ENCODE results near the gene SORBS1.

The SORBS1 gene

DNA sequence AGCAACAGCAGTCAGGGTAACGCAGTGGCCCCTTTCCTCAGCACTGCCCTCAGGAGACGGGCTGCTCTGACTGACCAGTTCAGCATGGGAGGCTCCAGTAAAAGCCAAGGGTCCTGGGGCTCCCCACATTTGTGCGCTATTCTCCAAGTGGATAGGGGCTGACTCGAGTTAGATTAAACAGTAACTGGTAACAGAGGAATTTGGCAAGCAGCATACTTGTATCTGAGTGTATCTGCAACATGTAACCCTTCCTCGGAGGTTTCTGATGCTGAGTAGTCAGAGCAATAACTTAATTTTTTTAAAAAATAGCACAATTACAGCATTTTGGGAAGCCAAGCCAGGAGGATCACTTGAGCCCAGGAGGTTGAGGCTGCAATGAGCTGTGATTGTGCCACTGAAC is 22.8 kb downstream of the SORBS1 start:
- no peak for DNase-seq

DNA sequence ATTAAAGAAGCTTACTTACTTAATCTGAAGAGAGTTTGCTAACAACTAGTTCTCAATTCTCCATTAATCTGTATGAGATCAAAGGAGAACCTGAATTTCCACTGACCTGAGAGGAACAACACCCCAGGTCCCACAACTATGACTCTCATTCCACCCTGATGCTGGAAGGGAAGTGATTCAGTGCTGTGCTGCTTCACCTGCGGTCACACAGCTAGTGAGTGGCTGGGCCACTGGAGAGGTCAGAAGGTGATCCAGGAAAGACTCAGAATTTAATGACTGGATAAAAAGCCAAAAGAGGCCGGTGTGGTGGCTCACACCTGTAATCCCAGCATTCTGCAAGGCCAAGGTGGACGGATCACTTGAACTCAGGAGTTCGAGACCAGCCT is 23.6 kb downstream of the SORBS1 start:
- DNase-seq: no peak

GRCh38 chr10:95536894-95537541 is 24.2 kb downstream of the SORBS1 start:
- DNase-seq: no peak

DNA sequence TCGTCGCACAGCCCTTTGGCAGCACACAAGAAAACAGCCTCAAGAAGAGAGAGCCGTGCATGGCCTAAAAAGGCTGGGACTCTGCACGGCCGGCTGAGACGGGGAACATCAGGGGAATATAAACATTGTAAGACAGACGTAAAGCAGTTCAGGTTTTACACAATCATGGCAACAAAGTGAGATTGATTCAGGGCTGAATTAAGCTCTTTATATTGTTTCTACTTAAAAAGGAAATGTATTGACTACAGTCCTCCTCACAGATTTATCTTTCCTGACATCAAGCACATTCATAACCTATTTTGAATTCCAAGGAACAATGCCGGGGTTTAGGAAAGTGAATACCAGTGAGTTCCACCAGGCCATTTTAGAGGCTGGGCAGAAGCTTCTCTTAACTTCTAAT is 25.2 kb downstream of the SORBS1 start:
- no peak for DNase-seq

DNA sequence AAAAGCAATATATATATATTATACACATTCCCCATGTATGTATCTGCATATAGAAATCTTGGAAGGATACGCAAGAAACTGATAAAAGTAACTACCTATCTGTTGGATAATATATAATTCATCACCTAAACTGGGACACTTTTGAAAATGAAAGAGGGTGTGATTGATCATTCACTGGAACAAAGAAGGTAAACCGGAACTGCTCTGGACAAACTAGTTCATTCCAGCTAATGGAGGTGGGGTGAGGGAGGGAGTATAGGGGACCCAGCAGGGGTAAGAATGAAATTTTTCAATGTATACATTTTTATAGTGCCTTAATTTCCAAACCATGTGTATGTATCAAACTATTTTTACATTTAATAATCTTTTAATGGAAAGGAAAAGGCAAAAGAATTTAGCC is 25.6 kb downstream of the SORBS1 start:
- DNase-seq: no peak

GRCh38 chr10:95533590-95533989 is 27.6 kb downstream of the SORBS1 start:
- no peak for DNase-seq

GRCh38 chr10:95532536-95532935 is 28.6 kb downstream of the SORBS1 start:
- DNase-seq: no peak

- DNase-seq: no peak
Measured at GRCh38 chr10:95531994-95532399, 29.2 kb downstream of the SORBS1 start.

- DNase-seq: no peak
Measured at GRCh38 chr10:95531058-95531809, 29.9 kb downstream of the SORBS1 start.

GRCh38 chr10:95530561-95530960 is 30.6 kb downstream of the SORBS1 start:
- no peak for DNase-seq

DNA sequence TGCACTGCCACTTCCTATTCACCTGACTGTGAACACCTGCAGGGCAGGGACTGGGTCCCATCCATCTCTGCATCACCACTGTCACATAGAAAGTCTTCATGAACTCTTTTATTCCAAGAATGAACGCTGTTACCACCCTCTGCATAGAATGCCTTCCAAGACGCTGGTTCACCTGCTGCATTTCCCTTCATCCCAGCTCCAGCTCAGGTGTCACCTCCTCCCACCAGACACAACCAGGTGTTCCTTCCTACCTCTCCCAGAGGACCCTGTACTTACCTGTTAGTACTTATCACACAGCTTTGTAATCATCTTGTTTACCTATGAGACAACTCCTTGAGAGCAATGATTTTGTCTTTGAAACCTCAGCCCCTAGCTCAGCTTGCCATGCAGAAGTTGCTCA is 31.1 kb downstream of the SORBS1 start:
- DNase-seq: no peak

DNA sequence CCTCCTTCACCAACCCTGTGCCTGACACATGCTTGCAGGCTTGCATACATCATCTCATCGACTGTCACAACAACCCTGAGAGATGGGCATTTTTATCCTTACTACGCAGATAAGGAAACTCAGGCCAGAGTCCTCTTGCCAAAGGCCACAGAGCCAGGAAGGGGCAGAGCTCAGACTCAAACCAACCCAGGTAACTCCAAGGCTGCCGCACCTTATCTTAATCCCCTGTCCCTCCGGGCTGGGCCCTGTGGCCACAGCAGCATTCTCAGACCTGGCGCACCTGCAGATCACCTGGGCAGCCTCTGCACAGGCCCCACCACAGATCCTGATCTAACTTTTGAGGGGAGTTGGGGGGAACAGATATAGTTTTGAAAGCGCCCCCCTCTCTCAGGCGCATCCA is 35.1 kb downstream of the SORBS1 start:
- no peak for DNase-seq

GRCh38 chr10:95525033-95525418 is 36.1 kb downstream of the SORBS1 start:
- DNase-seq: no peak

DNA sequence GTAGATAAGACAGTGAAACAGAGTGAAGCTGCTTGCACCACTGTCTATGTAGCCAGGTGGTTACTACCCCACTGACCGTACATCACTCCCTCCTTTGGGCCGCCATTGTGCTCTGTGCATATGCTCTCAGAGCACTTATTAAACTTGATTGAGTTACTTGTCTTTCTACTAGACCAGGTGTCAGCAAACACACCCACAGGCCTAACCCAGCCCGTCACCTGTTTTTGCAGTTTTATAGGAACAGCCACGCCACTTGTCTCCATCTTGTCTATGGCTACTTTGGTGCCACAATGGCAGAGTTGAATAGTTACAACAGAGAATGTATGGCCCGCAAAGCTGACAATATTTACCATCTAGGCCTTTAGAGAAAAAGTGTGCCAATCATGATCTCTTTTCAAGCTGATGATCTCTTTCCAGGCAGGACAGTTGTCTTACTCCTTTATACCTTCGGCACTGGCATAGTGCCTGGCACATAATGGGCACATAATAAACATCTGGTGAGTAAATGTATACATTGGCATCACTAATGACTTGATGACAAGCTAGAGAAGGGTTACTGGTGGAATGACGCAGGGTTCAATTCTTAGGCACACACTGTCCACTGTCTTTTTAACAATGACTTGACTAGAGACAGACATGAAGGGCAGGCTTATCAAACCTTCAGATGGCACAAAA is 36.7 kb downstream of the SORBS1 start:
- DNase-seq: no peak

DNA sequence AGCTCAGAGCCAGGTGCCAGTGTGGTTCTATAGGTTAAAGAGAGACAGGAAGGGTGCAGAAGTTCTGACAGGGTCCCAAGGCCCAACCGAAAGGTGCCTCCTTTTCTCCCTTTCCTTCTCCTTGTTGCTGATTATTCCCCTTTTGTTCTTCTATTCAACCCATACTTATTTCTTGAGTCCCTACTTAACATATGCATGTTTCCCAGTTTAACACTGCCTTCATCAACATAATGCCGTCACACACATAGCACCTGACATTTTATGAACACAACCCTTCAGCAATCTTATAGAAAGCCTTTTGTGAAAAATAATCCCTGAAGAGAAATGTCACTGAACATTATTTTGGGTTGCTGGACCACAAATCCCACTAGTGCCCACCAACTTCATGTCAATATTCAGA is 39.1 kb downstream of the SORBS1 start:
- DNase-seq: no peak

DNA sequence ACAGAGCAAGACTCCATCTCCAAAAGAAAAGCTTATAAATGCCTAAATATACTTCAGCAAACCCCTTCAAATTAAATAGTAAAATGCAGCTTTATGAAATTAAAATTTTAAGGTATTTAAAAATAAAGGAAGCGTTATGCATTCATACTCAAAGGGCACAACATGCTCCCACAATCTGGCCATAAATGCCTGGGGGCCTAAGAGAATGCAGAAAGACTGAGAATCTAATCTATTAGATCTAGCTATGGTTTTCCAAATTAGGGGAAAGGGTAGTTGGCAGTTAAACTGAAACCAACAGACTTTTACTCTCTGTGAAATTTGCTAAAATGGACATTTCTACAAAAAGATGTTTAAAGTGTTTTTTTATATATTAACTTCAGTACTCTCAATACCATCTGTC is 40.6 kb downstream of the SORBS1 start:
- DNase-seq: no peak

DNA sequence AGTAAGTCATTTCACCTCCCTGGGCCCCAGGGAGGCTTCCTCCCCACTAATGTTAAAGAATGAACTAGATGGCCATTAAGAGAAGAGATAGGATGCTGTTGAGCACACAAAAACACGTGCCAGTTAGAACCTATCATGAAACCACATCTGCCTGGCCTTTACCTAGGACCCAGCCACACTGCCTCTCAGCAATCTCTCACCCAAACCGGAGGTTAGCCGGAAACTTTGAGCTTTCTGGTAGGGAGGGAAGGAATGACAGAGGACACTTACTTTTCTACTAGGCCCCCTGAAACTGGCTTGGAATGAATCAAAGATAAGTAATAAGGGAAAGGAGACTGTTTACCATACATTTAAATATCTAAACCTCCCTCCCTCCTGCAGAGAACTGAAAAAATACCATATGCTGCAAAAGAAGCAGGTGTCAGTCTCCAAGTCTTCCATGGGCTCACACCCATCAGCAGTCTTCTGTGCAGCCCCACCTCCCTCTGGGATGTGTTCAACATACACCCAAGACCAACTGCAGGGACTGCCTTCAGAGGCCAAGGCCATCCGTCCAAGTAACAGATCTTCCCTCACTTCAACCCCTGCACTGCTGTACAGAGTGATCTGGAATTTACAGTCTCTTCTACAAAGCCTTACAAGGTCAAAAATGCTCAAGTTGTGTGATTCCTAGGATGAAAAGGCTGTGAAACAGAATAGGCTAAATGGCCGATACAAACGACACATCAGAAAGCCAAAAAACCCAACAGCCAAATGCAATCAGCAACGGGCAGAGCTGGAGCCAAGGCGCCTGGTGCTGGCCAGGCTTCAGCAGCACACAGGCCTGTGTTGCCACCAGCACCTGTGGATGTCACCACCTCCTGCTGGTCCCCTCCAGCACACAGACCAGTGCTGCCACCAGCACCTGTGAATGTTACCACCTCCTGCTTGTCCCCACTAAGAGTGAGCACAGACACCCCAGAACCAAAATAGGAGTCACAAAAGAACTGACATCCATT is 42.4 kb downstream of the SORBS1 start:
- no peak for DNase-seq

GRCh38 chr10:95517536-95518454 is 43.4 kb downstream of the SORBS1 start:
- DNase-seq: no peak

DNA sequence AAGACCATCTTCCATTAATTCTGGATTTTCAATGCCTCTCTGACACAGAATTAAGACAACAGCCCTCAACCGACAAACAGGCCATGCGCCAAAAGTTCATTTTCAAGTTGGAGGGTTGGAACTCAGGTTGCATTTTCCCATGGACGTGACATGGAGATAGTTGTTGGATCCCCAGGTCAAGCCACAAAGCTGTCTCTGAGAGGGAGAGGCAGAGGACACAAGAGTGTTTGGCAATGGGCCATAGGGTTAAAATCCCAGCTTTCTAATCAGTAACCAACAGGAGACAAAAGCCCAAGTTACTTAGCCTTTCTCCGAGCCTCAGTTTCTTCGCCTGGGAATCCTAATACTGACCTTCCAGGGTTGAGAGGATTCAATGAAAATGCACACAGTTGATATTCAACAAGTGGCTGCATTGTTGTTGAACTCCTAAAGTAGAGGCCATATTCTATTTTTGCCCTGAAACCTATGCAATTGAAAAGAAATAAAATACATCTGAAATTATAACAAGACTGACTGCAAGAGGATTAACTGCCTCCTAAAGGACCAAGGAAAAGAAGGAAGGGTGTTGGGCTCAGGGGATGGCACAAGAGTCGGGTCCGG is 44.3 kb downstream of the SORBS1 start:
- no peak for DNase-seq

GRCh38 chr10:95513941-95514392 is 47.2 kb downstream of the SORBS1 start:
- DNase-seq: no peak

- no peak for DNase-seq
Measured at GRCh38 chr10:95513008-95513589, 48.1 kb downstream of the SORBS1 start.
